Measurements from ENCODE around the gene RXRA.

RXRA gene

DNA sequence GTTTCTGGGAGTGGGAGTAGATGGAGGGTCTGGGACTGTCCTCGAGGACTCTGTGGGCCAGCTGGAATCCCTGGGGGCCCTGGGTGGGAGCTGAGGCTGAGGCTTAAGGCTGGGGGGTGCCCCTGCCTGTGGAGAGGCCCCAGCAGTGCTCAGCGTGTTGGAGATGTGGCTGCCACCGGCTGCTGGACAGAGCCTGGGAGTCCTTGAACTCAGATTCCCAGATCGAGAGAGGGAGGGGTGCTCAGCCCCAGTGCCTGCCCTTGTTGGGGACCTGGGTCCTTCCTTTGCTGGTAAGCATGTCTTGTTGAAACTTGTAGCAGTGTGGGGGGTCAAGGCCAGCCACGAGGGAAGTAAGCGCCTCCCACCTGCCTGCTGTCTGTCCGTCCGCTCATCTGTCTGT, 10.7 kb downstream of the RXRA start:
- Histone ChIP-seq H3K9ac (ENCODE audit: low read depth in 1 of 2, low read length in 2 of 2) (peak overlapping the region; percentile 44 to 66), H3K27ac (ENCODE audit: low read depth, low read length) (no peak overlapping the region), H3K4me3 (ENCODE audit: low read depth in 1 of 2, low read length in 2 of 2) (peak overlapping the region; percentile 46 to 60), H3K4me1 (ENCODE audit: control insufficient read depth in 1 of 2, insufficient read depth in 2 of 2, low read length in 2 of 2) (peaks cover 98 to 99% of the 10 kb centered on the region in 2 donors), H3K27me3 (ENCODE audit: control insufficient read depth in 1 of 2, insufficient read depth in 2 of 2, low read length in 2 of 2) (no peaks in the 10 kb centered on the region), H3K36me3 (ENCODE audit: control insufficient read depth in 1 of 2, insufficient read depth in 2 of 2, low read length in 2 of 2) (peaks cover 0 to 3% of the 10 kb centered on the region in 2 donors), H3K9me3 (ENCODE audit: control insufficient read depth in 1 of 2, low read length in 2 of 2) (no peaks in the 10 kb centered on the region)

- peaks cover 98 to 99% of the 10 kb centered on the region in 2 donors for H3K4me1 ChIP-seq (ENCODE audit: control insufficient read depth in 1 of 2, insufficient read depth in 2 of 2, low read length in 2 of 2)
- H3K27ac ChIP-seq (ENCODE audit: low read depth, low read length), result no peak overlapping the region
- H3K36me3 ChIP-seq (ENCODE audit: control insufficient read depth in 1 of 2, insufficient read depth in 2 of 2, low read length in 2 of 2), result peaks cover 0 to 3% of the 10 kb centered on the region in 2 donors
- H3K9me3 ChIP-seq (ENCODE audit: control insufficient read depth in 1 of 2, low read length in 2 of 2), result no peaks in the 10 kb centered on the region
- no peaks in the 10 kb centered on the region for H3K27me3 ChIP-seq (ENCODE audit: control insufficient read depth in 1 of 2, insufficient read depth in 2 of 2, low read length in 2 of 2)
- H3K4me3 ChIP-seq (ENCODE audit: low read depth in 1 of 2, low read length in 2 of 2), result no peak overlapping the region
- H3K9ac ChIP-seq (ENCODE audit: low read depth in 1 of 2, low read length in 2 of 2), result peak overlapping the region; percentile 44 to 66
Observed at GRCh38 chr9:134337469-134337868, 11.2 kb downstream of the RXRA start.

DNA sequence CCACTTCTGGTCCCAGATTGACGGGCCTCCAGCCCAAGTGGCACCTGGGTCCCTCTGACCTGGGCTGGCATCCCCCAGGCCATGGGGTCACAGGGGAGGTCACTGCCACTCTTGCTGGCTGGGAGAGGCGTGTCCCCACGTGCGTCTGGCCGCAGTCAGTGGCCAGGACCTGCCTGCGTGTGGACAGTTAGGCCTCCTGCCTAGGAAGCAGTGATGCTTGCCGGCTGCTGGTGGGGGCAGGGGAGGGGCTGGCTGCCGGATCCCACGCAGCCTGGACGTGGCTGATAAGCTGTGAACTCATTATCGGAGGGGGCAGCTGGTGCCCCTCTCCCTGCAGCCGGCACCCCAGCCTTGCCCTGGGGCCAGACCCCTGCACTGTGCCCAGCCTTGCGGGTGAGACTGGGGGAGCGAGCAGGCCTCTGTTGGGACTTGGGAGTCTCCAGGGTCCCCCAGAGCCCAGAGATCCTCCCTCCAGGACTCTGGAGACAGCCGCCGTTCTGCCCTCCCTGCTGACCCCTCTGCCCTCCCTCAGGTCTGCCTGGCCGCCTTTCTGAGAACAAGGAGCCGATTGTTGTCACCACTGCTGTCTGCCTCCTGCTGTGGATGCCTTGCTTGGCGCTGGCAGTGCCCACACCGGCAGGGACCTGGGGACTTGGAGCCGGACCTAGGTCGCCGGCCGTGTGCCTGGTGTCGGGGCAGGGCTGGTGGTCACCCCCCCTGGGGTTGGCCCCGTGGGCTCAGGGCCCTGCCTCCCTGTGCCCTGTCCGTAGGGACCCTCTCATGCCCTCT, 12.3 kb downstream of the RXRA start:
- no peak overlapping the region for H3K27ac ChIP-seq (ENCODE audit: low read depth, low read length)
- peaks cover 0 to 3% of the 10 kb centered on the region in 2 donors for H3K36me3 ChIP-seq (ENCODE audit: control insufficient read depth in 1 of 2, insufficient read depth in 2 of 2, low read length in 2 of 2)
- peaks cover 100% of the 10 kb centered on the region in 2 donors for H3K4me1 ChIP-seq (ENCODE audit: control insufficient read depth in 1 of 2, insufficient read depth in 2 of 2, low read length in 2 of 2)
- no peaks in the 10 kb centered on the region for H3K9me3 ChIP-seq (ENCODE audit: control insufficient read depth in 1 of 2, low read length in 2 of 2)
- peak overlapping the region; percentile 33 to 60 for H3K9ac ChIP-seq (ENCODE audit: low read depth in 1 of 2, low read length in 2 of 2)
- H3K4me3 ChIP-seq (ENCODE audit: low read depth in 1 of 2, low read length in 2 of 2), result peak overlapping the region; percentile 42 to 50
- H3K27me3 ChIP-seq (ENCODE audit: control insufficient read depth in 1 of 2, insufficient read depth in 2 of 2, low read length in 2 of 2), result no peaks in the 10 kb centered on the region

DNA sequence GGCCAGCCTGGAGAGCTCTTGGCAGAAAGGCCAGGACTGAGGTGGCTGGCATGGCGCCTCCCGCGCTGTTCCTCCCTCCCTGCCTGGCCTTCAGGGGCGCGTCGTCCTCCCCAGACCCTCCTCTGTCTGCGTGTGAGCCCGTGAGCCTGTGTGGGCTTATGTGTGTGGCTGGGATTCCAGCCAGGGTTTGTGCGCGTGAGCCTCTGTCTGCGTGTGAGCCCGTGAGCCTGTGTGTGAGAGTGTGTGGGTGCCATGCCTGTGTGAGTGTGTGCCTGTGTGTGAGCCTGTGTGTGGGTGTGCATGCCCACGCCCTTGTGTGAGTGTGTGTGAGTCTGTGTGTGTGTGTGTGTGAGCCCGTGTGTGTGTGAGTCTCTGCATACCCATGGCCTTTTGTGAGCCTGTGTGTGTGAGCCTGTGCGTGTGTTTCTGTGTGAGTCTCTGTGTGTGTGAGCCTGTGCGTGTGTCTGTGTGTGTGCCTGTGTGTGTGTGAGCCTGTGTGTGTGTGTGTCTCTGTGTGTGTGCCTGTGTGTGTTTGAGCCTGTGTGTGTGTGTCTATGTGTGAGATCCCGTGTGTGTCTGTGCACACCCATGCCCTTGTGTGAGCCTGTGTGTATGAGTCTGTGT, 13.0 kb downstream of the RXRA start:
- Histone ChIP-seq H3K9me3 (ENCODE audit: control insufficient read depth in 1 of 2, low read length in 2 of 2) (no peaks in the 10 kb centered on the region), H3K9ac (ENCODE audit: low read depth in 1 of 2, low read length in 2 of 2) (peak overlapping the region; percentile 33 to 60), H3K4me1 (ENCODE audit: control insufficient read depth in 1 of 2, insufficient read depth in 2 of 2, low read length in 2 of 2) (peaks cover 100% of the 10 kb centered on the region in 2 donors), H3K36me3 (ENCODE audit: control insufficient read depth in 1 of 2, insufficient read depth in 2 of 2, low read length in 2 of 2) (peaks cover 0 to 3% of the 10 kb centered on the region in 2 donors), H3K4me3 (ENCODE audit: low read depth in 1 of 2, low read length in 2 of 2) (peak overlapping the region; percentile 42 to 50), H3K27me3 (ENCODE audit: control insufficient read depth in 1 of 2, insufficient read depth in 2 of 2, low read length in 2 of 2) (no peaks in the 10 kb centered on the region), H3K27ac (ENCODE audit: low read depth, low read length) (no peak overlapping the region)

GRCh38 chr9:134340475-134341160, 14.4 kb downstream of the RXRA start:
- H3K4me1 ChIP-seq (ENCODE audit: control insufficient read depth in 1 of 2, insufficient read depth in 2 of 2, low read length in 2 of 2), result peaks cover 99 to 100% of the 10 kb centered on the region in 2 donors
- H3K4me3 ChIP-seq (ENCODE audit: low read depth in 1 of 2, low read length in 2 of 2), result peak overlapping the region in 1 of 2 donors; percentile 16
- peak overlapping the region; percentile 23 to 64 for H3K9ac ChIP-seq (ENCODE audit: low read depth in 1 of 2, low read length in 2 of 2)
- H3K36me3 ChIP-seq (ENCODE audit: control insufficient read depth in 1 of 2, insufficient read depth in 2 of 2, low read length in 2 of 2), result peaks cover 0 to 3% of the 10 kb centered on the region in 2 donors
- H3K27me3 ChIP-seq (ENCODE audit: control insufficient read depth in 1 of 2, insufficient read depth in 2 of 2, low read length in 2 of 2), result no peaks in the 10 kb centered on the region
- no peaks in the 10 kb centered on the region for H3K9me3 ChIP-seq (ENCODE audit: control insufficient read depth in 1 of 2, low read length in 2 of 2)
- H3K27ac ChIP-seq (ENCODE audit: low read depth, low read length), result peak overlapping the region; percentile 47

DNA sequence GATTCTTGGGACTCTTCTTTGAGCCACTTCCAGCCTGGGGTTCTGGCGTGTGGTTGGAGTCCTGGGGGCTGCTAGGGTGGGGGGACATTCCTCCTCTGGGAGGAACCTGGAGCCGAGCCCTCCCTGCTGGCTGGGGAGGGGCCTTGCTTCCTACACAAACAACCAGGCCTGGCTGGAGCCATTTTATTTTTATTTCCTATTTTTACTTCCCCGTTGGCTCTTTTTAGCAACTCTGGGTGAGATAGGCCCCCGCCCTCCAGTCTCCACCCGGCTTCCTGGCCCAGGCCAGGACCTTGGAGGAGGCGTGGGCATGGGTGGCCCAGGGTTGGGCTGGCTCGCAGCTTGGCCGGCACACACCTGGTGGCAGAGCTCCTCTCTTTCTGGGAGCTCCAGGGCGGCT, 15.1 kb downstream of the RXRA start:
- H3K4me3 ChIP-seq (ENCODE audit: low read depth in 1 of 2, low read length in 2 of 2), result peak overlapping the region in 1 of 2 donors; percentile 40
- peak overlapping the region; percentile 23 to 64 for H3K9ac ChIP-seq (ENCODE audit: low read depth in 1 of 2, low read length in 2 of 2)
- H3K27ac ChIP-seq (ENCODE audit: low read depth, low read length), result peak overlapping the region; percentile 47
- H3K4me1 ChIP-seq (ENCODE audit: control insufficient read depth in 1 of 2, insufficient read depth in 2 of 2, low read length in 2 of 2), result peaks cover 96 to 98% of the 10 kb centered on the region in 2 donors
- no peaks in the 10 kb centered on the region for H3K27me3 ChIP-seq (ENCODE audit: control insufficient read depth in 1 of 2, insufficient read depth in 2 of 2, low read length in 2 of 2)
- peaks cover 0 to 3% of the 10 kb centered on the region in 2 donors for H3K36me3 ChIP-seq (ENCODE audit: control insufficient read depth in 1 of 2, insufficient read depth in 2 of 2, low read length in 2 of 2)
- H3K9me3 ChIP-seq (ENCODE audit: control insufficient read depth in 1 of 2, low read length in 2 of 2), result no peaks in the 10 kb centered on the region

DNA sequence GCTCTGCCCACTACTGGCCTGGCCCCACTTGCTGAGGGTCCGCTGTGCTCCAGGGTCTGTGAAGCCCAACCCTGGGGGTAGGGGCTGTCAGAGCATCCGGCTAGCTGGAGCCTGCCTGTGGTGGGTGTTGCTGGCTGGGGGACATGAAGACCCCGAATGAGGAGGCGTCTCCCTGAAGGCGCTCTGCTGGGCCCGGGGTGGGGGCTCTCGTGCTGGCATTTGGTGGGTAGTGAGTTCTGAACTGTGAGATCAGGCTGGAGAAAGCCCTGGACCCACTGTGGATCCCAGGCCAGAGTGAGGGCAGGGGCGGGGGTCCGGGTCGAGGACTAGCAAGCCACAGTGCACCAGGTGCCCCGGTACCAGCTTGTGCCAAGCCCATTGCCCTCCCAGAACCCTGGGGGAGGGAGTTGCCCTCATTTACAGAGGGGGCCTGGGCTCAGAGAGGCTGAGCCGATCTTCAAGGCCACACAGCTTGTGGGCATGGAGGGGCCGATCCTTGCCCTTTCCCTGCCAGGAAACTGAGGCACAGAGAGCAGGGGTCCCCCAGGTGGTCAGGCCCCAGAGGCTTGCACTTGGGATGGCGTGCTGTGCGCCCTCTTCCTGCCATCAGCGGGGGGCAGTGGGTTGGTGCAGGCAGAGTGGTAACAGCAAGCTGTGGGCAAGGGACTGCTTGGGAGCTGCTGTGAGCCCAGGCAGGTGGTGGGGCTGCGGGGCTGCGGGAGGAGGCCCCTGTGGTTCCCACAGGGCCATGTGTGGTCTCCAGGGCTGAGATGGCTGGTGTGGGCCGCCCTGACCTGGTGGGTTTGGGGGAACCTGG, 15.9 kb downstream of the RXRA start:
- Histone ChIP-seq H3K9me3 (ENCODE audit: control insufficient read depth in 1 of 2, low read length in 2 of 2) (no peaks in the 10 kb centered on the region), H3K27ac (ENCODE audit: low read depth, low read length) (peak overlapping the region; percentile 25), H3K36me3 (ENCODE audit: control insufficient read depth in 1 of 2, insufficient read depth in 2 of 2, low read length in 2 of 2) (peaks cover 0 to 3% of the 10 kb centered on the region in 2 donors), H3K27me3 (ENCODE audit: control insufficient read depth in 1 of 2, insufficient read depth in 2 of 2, low read length in 2 of 2) (no peaks in the 10 kb centered on the region), H3K9ac (ENCODE audit: low read depth in 1 of 2, low read length in 2 of 2) (peak overlapping the region in 1 of 2 donors; percentile 23), H3K4me1 (ENCODE audit: control insufficient read depth in 1 of 2, insufficient read depth in 2 of 2, low read length in 2 of 2) (peaks cover 88 to 90% of the 10 kb centered on the region in 2 donors), H3K4me3 (ENCODE audit: low read depth in 1 of 2, low read length in 2 of 2) (peak overlapping the region in 1 of 2 donors; percentile 40)

DNA sequence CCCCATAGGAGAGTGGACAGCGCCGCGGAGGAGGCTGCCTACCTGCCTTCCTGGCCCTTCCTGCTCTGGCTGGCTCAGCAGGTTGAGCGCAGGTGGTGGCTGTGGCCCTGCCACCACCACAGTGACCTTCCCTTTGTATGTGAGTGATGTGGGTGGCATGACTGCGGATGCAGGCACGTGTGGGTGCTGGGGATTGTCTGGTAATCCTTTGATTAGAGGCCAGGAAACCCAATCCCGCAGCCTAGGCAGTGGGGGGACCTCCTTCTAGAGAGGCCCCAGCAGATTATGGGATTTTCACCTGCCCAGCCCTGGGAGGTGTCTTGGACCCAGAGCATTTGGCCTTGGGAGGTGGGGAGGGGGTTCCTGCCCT, 16.5 kb downstream of the RXRA start:
- Histone ChIP-seq H3K4me1 (ENCODE audit: control insufficient read depth in 1 of 2, insufficient read depth in 2 of 2, low read length in 2 of 2) (peaks cover 82 to 86% of the 10 kb centered on the region in 2 donors), H3K27ac (ENCODE audit: low read depth, low read length) (no peak overlapping the region), H3K4me3 (ENCODE audit: low read depth in 1 of 2, low read length in 2 of 2) (no peak overlapping the region), H3K9me3 (ENCODE audit: control insufficient read depth in 1 of 2, low read length in 2 of 2) (no peaks in the 10 kb centered on the region), H3K27me3 (ENCODE audit: control insufficient read depth in 1 of 2, insufficient read depth in 2 of 2, low read length in 2 of 2) (no peaks in the 10 kb centered on the region), H3K36me3 (ENCODE audit: control insufficient read depth in 1 of 2, insufficient read depth in 2 of 2, low read length in 2 of 2) (peaks cover 0 to 3% of the 10 kb centered on the region in 2 donors), H3K9ac (ENCODE audit: low read depth in 1 of 2, low read length in 2 of 2) (no peak overlapping the region)

DNA sequence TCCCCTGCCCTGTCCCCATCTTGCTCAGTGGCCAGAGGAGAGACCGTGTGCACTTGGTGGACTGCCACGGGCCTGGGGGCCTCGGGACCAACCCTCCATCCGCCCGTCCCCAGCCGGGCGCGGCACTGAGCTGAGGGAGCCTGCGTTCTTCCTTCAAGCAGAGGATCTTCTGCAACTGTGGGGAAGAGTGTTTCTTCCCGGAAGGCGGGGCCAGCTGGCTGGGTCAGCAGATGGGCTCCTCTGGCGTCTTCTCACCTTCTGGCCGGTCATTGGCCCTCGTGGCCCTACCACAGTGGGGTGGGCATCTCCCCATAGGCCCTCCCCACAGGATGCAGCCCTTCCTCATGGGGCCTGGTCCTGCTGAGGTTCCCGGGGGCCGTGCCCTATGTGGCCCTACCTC, 17.4 kb downstream of the RXRA start:
- peaks cover 73 to 86% of the 10 kb centered on the region in 2 donors for H3K4me1 ChIP-seq (ENCODE audit: control insufficient read depth in 1 of 2, insufficient read depth in 2 of 2, low read length in 2 of 2)
- H3K27me3 ChIP-seq (ENCODE audit: control insufficient read depth in 1 of 2, insufficient read depth in 2 of 2, low read length in 2 of 2), result no peaks in the 10 kb centered on the region
- H3K9me3 ChIP-seq (ENCODE audit: control insufficient read depth in 1 of 2, low read length in 2 of 2), result no peaks in the 10 kb centered on the region
- H3K4me3 ChIP-seq (ENCODE audit: low read depth in 1 of 2, low read length in 2 of 2), result no peak overlapping the region
- no peak overlapping the region for H3K9ac ChIP-seq (ENCODE audit: low read depth in 1 of 2, low read length in 2 of 2)
- peaks cover 0 to 3% of the 10 kb centered on the region in 2 donors for H3K36me3 ChIP-seq (ENCODE audit: control insufficient read depth in 1 of 2, insufficient read depth in 2 of 2, low read length in 2 of 2)
- no peak overlapping the region for H3K27ac ChIP-seq (ENCODE audit: low read depth, low read length)

All from duodenal mucosa (tissue), 2 donors.